Stimulated activated CD4-positive, alpha-beta T cell treated with anti-CD3 and anti-CD28 coated beads, Interleukin-1b, Interleukin-23, amount 100 ng/mL, for 4 hours (primary cell): Measurements from ENCODE around the gene STAT6.

Source experiments
- DNase-seq, 2 donors: peaks; one replicate each; pipeline ENCODE4 v3.0.0-alpha.2; 2020; ENCODE audit warnings: low read depth in 2 of 2

The STAT6 gene, protein sequence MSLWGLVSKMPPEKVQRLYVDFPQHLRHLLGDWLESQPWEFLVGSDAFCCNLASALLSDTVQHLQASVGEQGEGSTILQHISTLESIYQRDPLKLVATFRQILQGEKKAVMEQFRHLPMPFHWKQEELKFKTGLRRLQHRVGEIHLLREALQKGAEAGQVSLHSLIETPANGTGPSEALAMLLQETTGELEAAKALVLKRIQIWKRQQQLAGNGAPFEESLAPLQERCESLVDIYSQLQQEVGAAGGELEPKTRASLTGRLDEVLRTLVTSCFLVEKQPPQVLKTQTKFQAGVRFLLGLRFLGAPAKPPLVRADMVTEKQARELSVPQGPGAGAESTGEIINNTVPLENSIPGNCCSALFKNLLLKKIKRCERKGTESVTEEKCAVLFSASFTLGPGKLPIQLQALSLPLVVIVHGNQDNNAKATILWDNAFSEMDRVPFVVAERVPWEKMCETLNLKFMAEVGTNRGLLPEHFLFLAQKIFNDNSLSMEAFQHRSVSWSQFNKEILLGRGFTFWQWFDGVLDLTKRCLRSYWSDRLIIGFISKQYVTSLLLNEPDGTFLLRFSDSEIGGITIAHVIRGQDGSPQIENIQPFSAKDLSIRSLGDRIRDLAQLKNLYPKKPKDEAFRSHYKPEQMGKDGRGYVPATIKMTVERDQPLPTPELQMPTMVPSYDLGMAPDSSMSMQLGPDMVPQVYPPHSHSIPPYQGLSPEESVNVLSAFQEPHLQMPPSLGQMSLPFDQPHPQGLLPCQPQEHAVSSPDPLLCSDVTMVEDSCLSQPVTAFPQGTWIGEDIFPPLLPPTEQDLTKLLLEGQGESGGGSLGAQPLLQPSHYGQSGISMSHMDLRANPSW

DNA sequence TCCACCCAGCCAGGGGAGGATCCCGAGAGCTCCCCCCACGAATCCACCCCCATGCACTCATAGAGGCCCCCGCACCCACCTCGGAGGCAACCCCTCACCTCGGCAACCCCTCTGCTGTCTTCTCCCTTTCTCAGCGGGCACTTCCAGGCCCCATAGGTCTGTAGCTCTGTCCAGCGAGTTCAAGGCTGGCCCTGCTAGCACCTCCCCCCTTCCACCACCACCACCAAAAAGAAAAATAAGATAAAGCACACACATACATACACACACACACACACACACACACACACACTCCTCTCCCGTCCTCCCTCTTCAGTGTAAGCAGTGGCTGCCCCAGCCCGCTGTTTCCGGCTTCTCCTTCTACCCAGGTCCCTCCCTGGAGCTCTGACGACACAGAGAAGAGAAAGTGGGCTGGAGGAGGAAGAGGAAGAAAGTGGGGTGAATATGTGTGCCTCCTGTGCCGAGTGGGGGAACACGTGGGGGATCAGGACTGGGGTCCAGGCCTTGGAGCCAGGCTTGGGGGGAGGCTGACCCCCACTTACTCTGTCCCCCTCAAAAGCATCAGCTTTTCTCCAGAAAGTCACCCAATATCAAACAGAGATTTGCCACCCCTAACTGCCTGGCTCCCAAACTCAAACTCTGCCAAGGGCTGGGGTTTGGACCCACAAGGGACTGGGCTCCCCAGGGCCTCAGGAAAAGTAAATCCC is at the start of gene STAT6:
STAT6 (minus strand) TSS at position 332 of the 704 bp plus-strand sequence. CDS start 3,084 bp downstream, outside the sequence.
- peak; percentile 62 to 74 for DNase-seq

DNA sequence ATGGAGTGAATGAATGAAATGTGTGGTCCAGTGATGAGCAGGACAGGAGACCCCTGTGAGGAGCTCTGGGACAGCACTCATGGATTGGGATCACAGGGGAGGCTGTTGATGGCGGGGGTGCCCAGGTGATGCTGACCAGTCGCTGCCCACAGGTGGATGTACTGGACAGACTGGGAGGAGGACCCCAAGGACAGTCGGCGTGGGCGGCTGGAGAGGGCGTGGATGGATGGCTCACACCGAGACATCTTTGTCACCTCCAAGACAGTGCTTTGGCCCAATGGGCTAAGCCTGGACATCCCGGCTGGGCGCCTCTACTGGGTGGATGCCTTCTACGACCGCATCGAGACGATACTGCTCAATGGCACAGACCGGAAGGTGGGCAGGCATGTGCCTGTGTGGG is 49.6 kb upstream of the STAT6 start:
- no peak for DNase-seq

DNA sequence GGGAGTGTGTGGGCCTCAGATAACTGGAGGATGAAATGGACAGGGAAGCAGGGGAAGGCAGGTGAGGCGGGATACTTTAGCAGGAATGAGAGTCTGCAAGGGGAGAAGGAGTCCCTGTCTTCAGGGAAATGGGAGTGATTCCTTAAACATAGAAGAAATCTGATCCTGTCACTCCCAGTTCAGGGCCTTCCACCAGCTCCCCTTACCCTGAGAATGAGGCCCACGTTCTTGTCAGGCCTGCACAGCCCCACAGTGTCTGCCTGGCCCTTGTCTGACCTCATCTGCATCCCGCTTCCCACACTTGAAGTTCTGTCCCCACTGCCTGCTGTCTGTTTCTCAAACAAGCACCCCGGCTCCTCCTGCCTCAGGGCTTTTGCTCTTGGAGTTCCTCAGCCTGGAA is 48.9 kb upstream of the STAT6 start:
- no peak for DNase-seq

DNA sequence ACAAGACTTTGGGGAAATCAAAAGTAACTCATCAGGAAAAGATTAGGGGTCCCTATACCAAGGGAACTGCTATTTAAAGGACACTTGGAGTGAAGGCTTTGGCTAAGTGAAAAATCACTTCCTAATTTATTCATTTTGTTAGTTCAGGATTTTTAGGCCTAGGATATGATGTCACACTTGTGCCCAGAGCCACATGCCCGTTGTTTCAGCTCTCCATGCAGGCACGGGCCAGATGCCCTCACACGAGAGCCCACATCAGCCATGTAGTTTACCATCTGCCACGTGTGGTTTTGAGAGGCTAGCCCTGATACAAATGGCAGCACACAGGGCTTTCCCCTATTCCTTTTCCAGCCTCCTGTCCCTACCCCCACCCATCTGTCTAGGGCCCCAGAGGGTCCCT is 48.1 kb upstream of the STAT6 start:
- DNase-seq, result no peak

DNA sequence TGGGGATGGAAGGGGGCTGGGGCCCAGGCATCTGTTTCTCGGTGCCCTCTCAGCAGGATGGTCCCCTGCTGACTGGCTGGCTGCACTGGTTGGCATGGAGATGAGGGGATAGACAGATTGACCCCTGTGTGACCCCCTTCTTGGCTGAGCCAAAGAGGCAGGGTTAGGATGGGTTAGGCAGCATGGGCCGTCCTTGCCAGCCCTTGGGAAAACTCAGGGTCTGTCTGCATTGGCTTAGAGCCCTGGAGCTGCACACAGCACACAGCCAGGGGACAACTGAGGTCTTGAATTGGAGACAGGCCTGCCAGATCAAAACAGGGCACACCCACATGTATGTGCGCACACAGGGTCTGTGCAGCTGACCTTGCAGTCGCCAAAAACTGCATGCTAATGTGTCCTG is 47.5 kb upstream of the STAT6 start:
- no peak for DNase-seq

DNA sequence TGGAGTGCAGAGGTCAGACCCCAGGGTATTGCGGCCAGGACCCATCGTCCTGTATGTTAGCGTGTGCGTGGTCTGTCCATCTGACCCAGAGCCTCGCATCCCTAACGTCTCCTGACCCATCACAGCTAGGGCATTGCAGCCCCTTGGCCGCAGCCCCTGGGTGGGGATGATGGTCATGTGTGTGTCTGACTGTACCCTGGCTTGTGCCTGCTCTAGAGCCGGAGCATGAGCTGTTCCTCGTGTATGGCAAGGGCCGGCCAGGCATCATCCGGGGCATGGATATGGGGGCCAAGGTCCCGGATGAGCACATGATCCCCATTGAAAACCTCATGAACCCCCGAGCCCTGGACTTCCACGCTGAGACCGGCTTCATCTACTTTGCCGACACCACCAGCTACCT is 47.0 kb upstream of the STAT6 start:
- no peak for DNase-seq

DNA sequence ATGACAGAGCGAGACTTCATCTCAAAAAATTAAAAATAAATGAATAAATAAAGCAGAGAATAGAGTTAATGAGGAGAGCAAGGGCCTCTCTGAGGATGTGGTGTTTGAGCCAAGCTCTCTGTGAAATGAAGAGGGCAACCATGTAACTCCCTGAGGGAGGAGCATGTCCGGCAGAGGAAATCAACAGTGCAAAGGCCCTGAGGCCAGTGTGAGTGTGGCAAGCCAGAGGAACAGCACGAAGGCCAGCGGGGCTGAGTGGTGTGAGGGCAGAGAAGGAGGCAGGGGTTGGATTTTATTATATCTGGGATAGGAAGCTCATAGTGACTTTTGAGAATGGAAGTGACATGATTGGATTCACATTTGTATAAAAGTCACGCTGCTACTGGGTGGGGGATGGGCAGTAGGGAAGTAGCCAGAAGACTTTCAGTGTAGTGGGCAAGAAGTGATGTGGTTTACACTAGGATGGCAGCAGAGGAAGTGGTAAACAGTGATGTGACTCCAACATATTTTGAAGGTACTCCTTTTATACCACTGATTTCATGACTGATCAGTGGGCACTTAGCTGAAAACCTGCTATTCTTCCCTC is 46.5 kb upstream of the STAT6 start:
- no peak for DNase-seq

DNA sequence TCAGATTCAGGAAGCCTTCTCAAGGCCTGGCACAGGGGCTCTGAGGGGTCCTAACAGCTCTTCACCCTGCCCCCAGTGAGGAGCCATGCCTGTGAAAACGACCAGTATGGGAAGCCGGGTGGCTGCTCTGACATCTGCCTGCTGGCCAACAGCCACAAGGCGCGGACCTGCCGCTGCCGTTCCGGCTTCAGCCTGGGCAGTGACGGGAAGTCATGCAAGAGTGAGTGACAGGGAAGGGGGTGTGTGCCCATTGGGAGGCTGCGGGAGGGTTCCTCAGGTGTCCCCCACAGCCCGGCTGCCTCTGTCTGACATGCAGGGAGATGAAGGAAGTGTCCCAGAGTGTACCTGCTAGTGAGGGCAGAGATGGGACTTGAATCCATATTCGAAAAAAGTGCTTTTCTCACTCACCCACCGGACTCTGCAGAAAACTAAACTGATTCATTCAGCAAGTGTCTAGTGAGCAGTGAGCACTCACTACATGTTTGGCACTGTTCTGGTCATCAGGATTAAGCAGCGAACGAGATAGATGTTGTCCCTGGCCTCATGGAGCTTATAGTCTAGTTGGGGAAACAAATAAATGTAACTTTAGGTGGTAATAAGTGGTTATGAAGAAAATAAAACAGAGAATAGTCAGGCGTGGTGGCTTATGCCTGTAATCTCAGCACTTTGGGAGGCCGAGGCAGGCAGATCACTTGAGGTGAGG is 45.7 kb upstream of the STAT6 start:
- no peak for DNase-seq

DNA sequence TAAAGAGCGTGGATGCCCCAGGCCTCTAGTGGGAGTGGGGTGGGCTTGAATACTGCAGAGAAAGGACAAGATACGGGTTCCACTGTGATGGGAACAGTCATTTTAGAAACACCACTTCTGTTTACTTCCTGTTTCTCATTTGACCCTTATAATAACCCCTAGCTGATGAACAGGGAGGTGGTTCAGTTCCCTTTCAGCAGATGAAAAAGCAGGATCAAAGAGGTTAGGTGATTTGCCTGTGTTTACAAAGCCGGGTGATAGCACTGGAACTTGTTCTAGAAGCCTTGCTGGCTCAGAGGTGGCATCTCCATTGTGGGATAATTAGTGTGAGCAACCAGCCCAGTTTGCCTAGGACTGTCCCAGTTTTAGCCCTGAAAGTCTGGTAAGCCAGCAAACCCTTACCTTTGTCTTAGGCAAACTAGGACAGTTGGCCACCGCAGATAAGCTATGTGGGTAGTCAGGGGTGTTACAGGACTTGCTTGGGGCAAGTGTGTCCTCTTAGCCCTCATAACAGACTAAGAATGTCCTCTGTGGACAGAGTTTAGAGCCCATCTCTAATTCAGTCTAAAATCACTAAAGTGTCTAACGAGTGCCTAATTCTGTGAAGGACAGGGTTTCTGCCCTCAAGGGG is 43.8 kb upstream of the STAT6 start:
- DNase-seq, result no peak

DNA sequence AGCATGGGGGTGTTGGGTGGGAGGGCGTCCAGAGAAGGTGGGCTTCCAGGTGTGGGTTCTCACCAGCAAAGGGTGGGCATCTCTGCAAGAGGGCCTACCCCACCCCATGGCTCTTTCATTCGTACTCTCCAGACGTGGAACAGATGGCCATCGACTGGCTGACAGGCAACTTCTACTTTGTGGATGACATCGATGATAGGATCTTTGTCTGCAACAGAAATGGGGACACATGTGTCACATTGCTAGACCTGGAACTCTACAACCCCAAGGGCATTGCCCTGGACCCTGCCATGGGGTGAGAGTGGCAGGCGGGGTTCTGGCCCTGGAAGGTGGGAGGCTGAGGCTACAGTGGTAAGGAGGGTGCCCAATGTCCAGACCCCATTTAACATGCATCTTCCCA is 42.9 kb upstream of the STAT6 start:
- DNase-seq, result no peak

DNA sequence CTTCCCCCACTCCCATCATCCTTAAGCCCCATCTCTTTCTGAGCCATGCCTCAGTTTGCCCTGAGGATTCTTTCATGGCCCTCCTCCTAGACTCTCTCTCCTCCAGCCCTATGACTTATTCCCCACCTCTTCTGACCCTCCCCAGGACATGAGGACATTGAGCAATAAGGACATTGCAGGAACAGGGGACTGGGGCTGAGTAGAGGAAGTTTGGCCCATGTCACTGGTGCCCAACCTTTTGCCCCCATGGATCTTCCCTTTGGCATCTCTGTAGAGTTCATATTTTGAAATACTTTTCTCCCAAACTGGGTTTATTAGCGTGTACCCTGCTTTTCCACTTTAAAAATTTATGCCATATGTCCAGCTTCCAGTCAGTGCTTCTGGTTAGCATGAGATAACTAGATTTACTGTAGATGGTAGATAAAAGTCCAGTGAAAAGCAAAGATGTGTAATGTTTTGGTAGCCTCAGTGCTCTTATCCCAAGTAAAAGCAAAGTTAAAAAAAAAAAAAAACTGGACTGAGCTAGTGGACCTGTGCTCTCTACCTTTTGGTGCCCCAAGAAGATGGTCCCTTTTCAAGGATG is 42.3 kb upstream of the STAT6 start:
- DNase-seq, result no peak

DNA sequence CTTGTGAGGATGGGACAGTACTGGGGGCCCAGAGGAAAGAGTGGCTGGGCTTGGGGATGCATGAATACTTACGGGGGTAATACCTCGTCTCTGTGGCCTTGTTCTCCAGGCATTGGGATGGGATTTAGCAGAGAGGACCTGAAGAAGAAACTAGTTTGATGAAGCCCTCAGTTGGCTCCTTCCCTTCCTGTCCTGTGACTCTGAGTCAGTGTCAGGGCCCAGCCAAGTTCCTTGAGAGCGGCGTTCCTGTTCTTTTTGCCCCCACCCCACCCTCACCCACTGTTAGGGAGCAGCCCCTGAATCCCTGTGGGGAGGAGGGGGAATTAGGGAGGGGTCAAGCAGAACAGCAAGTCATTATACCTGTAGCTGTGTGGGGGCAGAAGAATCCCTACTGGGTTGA is 41.5 kb upstream of the STAT6 start:
- no peak for DNase-seq

DNA sequence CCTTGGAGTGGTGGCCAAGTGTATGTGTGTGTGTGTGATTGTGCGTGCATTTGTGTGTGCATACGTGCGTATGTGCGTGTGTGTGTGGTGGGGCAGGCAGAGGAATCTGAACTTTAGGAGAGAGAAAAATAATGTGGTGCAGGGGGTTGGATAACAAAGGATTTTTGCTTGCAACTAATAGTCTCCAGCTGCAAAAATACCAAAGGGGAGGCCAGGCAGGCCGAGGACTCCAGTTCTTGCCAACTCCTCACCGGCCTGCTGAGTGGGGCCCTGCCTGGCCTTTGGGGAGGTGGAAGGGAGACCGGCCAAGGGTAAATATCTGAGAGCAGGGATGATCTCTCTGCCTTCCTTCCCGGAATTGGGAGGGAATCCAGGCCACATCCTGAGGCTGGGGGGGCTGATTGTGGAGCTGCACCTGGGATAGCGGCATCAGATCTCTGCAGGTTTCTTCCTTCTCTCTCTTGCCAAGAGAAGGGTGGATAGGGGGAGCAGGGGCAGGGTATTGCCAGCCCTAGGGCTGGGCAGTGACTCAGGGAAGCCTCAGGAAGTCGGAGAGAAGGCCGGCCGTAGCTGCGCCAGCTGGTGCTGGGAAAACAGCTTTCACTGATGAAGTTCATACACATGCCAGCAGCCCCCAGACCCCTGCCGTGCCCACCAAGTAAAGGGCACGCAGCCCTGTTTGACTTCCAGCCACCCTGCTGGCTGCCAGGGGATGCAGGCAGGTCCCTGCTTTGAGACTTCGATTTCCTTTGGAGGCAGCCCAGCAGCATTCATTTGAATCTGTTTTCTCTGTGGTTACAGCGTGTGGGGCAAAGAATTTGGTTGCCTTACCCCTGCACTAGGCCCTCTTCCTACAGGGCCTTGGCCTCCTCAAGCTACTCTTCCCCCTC is 40.8 kb upstream of the STAT6 start:
- no peak for DNase-seq

DNA sequence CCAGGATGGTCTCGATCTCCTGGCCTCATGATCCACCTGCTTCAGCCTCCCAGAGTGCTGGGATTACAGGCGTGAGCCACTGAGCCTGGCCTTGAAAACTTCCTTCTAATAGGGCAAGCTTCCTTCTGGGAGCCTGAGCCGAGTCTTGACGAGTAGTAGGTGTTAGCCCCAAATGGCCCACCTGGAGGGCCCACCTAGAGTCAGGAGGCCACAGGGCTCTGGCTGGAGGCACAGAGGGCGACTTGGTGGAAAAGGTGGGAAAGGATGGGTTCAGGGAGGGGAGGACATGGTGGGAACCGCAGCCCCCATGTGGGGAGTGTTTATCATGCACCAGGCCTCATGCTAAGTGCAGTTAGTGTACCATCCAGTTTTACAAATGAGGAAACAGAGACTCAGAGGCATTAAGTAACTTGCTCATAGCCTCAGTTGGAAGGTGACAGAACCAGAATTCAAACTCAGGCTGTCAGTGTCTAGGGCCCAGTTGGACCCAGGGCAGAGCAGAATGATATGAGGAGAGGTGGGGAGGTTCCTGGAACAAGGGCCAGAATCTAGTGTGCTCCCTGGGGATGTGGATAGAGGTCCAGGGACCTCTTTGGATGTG is 39.3 kb upstream of the STAT6 start:
- DNase-seq, result no peak

DNA sequence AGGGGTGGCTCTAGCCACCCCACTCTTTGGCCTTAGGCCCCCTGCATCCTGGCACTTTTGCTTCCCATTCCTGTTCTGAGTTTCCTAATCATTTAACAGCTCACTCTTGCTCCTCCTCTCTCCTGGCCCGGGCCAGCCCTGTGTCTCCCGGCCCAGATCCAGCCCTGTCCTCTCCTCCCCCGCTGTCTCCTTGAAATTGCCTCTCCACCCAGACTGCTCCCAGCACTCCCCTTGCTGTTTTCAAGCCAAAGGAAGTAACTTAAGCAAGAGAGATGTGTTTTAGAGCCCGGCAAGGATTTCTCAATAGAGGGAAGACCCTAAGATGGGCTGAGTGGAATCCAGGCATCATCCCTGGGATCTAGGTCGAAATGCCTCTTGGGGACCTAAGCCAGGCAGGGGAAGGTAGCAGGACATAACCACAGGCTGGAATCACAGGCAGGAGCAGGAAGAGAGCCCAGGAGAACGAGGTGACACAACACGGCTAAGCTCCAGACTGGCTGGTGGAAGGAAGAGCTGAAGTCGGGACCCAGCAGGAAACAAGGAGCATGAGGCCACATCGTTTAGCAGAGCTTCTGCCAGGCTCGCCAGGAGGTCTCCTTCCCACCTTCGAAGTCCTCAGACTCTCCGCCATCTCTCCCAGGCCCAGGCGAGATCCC is 38.2 kb upstream of the STAT6 start:
- no peak for DNase-seq

DNA sequence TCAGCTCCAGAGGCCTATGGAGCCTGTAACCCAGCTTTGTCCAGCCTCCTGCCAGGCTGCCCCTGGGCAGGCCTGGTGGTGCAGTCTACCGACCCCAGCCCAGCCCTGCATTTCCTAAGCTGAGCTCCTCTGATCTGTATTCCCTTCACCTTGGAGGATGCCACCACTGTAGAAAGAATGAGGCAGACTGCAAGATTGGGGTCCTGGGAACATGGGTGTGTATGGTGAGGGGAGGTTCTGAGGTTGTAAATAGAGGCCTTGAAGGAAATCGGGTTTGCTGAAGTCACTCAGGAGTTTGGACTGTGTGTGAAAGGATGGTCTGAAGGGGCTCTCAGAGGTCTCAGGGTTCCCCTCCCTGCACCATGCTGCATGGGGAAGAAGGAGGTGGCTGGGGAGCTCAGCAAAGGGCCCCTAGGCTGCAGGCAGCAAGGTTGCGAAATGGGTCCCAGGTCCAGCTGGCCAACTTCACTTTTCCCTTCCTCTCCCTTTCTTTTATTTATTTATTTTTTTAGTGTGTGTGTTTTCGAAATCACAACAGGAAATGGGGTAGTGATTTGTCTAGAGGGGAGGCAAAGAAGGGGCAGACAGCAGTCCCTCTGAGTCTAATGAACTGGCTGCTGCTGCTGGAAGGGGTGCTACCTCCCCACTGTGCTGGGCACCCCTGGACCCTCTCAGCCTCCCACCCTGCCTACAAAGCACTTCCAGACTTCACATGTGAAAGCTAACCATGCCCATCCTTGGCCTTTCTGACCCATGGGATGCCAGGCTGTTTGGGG is 37.5 kb upstream of the STAT6 start:
- DNase-seq, result no peak
